HG02973 (cell line): Measurements from ENCODE around the gene SLC44A3.

Experiments used
- ATAC-seq: cut with Tn5 transposase; IDR thresholded peaks from one replicate; pipeline ENCODE4 v1.9.1; 2021; ENCODE audit warnings: moderate library complexity; ENCODE audit not compliant: unreplicated experiment

Gene SLC44A3

DNA sequence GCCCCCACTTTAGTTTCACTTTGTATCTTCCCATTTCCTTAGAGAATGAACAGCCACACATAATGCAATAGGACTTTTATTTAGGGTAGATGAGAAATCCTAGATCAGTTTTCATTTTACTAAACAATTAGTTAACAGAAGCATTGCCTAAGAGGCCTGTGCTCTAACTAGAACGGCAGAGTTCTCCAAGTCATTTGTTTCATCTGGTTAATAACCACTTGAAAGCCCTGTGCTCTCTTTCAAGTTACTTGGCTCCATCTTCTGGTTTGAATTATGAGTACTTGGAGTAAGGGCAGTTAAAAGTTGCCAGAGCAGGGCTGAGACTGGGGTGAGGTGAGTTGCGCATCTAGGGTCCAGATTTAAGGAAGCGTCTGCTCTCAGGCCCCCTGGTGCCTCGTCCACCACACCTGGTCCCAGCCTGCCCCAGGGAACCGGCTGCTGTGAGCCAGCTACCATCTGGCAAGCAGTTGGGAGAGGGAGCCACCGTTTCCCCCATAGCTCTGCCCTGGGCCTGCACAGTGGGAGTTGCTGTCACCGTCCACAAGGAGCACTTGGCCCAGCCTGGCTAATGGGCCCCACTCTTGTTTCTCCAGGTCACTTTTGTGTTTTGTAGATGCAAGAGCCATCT is 18.1 kb upstream of the SLC44A3 start:
- no peak for ATAC-seq

DNA sequence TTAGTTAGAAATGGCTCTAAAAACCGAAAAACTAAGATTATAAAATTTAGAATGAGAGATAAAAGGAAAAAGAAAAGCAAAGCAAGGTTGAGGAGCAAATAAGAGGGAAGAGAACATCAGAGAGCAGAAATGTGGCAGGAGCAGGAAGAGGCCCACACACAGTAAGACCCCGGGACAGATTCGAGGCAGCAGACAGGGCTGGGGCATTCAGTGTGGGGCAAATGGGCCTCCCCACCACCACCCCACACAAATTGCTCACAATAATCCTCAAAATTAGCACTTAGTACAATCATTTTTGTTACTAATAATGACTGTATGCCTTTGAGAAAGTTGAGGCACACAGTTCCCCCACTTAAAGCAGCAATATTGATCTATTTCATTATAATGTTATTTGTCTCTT is 17.1 kb upstream of the SLC44A3 start:
- ATAC-seq: no peak

DNA sequence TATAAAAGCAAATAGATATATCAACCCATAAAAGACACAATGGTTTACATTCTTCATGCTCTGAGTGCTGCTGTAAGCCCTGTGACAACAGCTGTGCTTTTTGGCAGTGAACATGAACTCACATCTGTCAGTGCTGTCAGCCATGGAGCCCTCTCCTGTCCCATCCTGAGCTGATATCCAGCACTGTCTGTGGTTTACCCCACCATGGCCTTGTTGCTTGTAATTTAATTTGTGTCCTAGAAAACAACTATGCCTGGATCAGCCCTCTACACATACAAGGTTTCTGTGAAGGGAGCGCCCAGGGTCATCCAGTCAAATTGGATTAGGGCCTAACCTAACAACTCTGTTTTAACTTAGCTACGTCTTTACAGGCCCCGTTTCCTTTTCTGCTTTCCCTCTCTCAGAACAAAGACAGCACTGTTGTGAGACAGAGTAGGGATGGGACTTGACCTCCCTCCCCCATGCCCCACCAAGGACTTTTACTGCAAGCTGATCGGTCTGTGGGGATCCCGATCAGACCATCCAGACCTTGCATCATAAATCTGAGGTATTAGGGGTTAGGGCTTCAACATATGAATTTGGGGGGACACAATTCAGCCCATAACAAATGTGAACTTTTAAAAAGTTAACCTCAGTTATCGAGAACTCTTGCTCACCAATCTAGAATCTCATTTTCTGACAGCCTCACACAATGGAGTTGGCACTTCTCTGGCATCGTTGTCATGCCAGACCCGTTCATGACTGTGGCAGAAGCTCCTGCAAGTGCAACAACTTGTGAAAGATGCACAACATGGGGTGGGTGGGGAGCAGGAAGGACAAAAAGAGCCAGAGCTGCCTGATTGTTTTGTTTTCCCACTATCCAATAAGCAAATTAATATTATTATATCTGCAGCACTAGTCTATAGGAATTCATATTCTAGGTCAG is 16.4 kb upstream of the SLC44A3 start:
- no peak for ATAC-seq

DNA sequence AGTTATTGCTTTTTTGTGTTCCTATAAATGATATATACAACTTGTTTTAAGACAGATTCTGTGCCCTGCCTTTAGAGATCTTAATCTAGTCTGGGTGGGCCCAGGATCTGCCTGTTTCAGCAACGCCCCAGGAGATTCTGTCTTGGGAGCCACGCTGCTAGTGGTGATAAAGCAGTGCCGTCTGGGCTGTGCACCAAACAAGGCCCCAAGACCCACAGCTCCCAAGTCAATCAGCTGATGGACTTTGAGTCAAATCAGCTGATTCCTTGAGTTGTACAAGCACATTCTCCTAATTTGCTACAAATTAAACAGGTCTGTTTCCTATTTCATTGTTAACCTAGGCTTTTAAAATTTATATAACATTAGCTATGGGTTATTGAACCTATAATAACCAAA is 15.7 kb upstream of the SLC44A3 start:
- no peak for ATAC-seq

DNA sequence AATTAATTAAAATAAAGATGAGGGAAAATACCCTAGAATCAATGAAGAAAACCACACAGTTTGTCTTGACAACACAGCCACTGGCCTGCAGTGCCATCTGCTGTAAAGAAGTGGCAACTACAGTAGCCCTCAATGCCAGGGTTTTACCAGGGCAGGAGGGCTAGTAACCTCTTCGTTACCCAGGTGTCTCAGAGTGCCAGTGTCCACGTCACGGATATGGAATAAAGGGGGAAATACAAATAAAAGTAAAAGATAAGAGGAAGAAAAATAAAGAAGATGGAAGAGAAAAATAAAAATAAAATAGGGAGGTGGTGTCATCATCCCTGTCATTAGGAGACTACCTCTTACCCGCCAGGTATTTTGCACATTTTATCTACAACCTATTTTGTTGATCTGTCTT is 14.2 kb upstream of the SLC44A3 start:
- peak; percentile 46 for ATAC-seq

DNA sequence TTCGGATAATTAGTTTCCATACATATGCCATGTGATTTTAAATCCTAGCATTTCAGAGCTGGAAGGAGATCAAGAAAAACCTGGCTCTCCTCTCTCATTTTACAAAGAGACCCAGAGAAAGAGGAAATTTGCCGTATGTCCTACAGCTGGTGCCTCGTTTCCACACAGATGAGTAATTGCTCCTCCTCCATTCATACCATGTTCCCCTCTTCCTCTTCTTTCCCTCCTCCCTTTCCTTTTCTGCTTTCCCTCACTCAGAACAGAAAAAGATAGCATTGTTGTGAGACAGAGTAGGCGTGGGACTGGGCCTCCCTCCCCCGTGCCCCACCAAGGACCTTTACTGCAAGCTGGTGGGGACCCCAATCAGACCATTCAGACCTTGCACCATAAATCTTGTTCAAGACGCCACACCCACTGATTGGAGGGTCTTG is 13.7 kb upstream of the SLC44A3 start:
- no peak for ATAC-seq

DNA sequence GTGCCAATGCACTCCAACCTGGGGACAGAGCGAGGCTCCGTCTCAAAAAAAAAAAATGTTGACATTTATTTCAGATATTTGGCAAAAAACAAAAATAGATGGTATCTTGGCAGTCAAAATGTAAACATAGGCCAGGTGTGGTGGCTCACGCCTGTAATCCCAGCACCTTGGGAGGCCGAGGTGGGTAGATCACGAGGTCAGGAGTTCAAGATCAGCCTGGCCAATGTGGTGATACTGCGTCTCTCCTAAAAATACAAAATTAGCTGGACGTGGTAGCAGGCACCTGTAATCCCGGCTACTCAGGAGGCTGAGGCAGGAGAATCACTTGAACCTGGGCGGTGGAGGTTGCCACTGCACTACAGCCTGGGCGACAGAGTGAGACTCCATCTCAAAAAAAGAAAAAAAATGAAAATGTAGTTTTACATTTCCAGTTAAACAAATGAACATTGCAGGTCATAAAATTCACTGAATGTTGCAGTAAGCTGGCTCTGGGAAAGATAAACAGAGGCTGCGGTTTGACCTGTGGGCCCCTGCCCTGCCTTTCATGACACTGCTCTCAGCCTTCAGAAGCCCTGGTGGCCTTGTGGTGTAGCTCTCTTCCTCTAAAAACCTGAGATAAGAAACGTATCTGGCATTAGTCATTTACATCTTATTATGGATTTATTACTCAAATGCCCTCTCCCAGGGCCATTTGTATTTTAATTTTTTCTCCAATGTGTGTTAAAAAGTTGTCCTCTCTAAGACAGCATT is 12.2 kb upstream of the SLC44A3 start:
- ATAC-seq: no peak

DNA sequence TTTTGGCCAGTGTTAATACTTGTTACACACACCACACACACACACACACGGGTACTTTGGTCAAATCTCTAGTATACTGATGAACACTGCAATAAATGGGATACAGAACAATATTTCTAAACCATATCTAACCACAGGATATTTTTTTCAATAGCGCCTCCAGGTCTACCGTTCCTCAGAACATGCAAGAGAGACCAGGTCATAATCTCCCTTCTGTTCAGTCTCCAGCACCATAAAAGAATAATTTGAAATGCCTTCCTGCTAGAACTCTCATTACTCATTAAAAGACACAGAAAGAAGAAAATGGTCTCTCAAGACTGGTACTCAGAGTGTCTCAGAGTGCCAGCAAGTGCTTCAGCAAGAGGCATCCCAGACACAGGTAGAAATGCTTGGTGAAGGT is 11.5 kb upstream of the SLC44A3 start:
- ATAC-seq: no peak

DNA sequence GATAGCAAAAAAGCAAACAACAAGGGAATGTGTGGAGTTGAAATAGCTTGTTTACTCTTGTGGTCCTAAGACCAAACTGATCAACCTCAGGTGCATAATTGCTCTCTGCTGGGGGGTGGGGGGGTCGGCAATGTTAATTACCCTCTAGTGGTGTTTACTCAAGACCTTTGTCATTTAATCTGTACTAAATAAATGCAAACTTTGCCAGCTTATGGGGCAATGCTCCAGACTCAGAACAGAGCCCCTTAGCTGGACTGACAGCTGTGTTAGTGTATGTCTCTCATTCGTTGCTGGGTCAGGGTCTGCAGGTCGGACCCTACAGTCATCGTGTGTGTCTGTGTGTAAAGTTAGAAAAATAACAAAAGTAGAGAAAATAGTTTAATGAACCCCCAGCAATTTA is 7.2 kb upstream of the SLC44A3 start:
- no peak for ATAC-seq

DNA sequence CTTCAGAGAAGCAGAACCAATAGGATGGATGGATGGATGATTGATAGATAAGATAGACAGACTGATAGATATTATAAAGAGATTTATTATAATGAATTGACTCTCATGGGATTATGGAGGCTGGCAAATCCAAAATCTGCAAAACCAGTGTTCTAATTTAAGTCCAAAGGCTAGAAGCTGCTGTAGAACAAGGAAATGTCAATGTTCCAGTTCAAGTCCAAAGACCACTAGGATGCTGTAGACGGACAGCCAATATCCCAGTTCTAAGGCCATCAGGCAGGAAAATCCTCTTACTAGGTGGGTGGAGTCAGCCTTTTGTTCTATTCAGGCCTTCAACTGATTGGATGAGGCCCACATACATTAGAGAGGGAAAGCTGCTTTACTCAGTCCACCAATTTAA is 4.1 kb upstream of the SLC44A3 start:
- ATAC-seq: no peak

DNA sequence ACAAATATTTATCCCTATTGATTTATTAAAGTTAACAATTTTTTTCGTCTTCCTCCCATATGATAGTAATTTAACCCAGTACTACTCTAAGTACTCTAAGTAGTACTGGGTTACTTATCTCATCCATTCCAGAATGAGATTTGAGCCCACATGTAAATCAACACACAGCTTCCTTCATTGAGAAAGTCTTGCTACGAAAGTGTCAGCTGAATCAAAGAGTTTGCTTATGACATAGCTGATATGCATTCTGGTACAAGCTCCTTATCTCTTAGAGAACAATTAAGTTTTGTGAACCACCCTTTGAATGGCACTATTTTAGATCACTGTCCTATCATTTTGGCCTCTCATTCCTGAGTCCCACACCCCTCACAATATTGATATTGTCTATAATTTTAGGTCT is 2.4 kb upstream of the SLC44A3 start:
- no peak for ATAC-seq

DNA sequence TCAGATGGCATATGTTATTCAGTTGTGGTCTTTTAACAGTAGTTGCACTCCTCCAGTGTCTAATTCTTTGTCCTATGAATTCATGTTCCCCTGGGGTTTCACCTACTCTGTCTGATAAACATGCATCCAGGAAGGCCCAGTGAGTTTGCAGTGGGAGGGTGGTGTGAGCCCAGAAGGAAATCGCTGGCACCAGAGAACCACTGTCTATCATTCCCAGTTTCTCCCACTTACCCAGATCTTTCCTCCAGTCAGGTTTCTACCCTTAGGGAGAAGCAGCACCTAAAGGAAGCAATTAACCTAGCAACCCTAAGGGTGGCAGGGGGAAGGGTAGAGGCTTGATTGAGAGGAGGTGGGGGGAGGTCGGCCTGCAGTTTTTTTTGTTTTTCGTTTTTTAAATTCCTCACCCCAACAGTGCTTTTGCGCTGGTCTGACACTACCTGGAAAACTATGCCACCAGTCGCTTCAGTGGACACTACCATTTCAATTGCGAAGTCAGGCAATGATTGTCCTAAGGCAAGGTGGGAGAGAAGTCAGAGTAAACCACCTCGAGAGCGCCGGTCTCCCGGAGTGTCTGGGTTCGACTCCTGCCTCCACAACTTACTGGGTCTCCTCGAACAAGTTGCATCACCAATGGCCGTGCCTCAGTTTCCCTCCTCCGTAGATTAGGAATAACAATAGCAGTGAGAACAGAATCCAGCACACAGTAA is 766 bp upstream of the SLC44A3 start:
- ATAC-seq: no peak

DNA sequence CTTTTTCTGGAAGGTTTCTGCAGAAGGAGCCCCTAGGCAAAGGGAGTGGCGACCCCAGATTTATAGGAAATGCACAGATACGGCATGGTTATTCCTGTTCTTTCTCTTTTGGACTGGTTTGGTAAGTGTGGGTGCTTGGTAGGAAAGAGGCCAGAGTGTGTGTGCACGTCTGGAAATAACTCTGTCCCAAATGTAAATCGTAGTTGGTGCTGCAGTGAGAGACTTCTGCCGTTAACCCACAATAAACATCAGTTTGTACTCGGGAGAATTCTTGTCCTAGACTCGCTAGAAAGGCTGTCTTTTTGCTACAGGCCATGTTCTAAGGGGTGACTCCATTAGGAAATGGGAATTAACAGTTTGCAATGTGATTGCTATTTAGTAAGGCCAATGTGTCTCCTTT is 779 bp downstream of the SLC44A3 start:
- no peak for ATAC-seq

DNA sequence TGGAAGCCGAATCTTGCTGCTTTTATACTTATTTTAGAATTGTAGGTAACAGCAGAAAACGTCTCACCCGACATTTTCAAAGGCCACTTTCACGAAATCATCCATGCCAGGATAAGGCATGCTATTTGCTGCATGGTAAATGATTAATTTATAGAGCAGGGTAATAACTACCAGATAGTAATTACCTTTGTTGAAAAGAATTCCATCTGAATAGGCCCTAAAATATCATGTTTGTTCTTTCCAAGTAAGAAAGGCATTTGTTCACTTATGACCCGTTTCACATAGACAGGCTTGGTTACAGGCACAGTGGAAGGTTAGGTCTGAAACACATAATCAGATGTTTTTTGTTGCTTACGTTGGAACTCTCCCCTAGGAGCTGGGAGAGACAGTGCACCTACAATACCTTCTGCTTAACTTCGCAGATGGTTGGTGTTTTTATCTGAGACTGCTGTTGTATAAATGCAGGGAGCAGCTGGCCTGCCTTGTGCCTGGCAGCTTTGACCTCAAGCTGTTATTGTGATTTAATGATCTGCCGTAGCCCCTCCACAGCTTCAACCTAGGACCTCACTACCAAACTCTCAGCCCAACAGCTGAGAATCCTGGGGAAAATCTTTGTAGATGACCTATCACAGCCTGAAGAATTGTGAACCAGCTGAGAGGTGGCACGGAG is 1.6 kb downstream of the SLC44A3 start:
- no peak for ATAC-seq

DNA sequence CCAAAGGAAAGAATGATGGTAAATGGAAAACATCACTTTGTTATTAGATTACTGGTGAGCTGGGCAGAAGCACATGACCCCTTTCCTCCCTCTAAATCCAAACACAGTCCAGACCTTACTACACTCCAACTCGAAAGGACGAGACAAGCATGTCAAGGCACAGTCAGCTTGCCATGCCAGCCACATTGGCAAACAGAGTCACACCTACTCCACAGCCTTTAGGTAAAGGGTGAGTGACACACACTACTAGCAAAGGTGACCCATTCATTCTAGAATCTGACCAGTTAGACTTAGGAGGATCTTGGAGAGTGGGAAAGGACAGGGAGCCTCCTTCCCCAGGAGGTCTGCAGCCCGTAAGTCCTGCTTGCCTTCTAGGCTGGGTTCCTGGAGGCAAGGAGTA is 3.0 kb downstream of the SLC44A3 start:
- ATAC-seq: no peak

DNA sequence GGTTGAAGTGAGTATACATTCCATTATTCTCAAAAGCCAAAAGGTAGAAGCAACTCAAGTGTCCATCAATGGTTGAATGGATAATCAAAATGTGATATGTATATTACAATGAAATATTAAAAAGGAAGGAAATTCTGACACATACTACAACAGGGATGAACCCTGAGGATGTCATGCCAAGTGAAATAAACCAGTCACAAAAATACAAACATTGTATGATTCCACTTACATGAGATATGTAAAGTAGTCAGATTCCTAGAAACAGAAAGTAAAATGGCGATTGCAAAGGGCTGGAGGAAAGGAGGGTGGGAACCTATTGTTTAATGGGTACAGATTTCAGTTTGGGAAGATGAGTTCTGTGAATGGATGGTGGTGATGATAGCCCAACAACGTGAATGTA is 5.8 kb downstream of the SLC44A3 start:
- ATAC-seq: no peak

DNA sequence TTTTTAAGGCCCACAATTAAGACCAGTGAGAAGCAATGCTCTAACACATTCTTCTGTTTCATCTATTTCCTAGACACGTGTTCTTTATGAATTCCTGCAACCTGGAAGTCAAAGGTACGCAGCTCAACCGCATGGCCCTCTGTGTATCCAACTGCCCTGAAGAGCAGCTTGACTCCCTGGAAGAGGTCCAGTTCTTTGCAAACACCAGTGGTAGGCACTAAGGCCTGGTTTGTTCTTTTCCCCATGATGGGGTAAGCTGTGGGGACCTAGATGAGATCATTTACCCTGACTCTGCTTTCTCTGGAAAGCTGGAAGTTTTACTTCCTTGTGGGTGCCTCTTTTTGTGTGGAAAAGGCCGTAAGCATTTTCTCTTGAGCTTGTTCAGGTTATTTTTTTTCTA is 7.3 kb downstream of the SLC44A3 start:
- ATAC-seq: no peak

DNA sequence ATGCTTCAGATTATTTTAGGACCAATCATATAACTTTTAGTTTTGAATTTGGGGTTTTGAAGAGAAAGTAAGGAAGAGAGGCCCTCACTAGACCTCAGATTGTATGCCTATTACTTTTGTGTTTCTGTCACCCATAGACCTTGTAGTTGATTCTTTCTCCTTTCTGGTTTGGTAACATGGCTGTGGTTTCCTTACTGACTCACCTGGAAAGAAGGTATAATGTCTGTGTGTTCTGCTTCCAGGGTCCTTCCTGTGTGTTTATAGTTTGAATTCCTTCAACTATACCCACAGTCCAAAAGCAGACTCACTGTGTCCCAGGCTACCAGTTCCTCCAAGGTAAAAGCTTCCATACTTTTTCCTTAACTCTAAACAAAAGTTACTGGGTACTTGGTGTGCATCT is 8.1 kb downstream of the SLC44A3 start:
- ATAC-seq: no peak

DNA sequence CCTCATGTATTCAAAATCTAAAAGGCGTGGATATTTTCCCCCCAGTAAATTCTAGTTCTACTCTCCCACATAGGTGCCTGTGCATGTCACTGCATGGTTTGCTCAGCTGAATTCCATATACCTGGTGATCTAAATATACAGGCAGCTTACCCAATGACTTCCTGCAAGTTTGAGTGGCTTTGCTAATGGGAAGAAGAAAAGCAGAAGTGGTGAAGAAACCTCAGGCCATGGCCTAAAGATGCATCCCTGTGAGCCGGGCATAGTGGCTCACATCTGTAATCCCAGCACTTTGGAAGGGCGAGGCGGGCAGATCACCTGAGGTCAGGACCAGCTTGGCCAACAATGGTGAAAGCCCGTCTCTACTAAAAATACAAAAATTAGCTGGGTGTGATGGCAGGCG is 11.5 kb downstream of the SLC44A3 start:
- ATAC-seq: no peak

DNA sequence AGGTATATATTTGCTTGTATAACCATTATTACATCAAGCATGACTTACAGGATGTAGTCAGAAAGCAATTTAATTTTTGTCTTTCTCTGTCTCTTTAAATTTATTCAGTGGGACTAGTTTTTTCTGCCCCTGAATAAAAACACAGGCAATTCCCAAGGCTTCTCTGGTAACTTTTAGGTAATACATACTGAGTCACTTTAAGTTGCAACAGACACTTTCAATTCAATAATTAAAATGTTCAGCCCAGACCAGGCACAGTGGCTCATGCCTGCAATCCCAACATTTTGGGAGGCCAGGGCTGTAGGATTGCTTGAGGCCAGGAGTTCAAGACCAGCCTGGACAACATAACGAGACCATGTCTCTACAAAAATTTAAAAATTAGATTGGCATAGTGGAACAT is 12.3 kb downstream of the SLC44A3 start:
- ATAC-seq: no peak
